Measurements from ENCODE around the gene IRF4.

- TF ChIP-seq CTCF (IDR thresholded peaks at IDR 0.05 in 8 of 11, conservative IDR thresholded peaks at IDR 0.05 in 3 of 11) (no peak), POLR2A (IDR thresholded peaks at IDR 0.05) (no peak), POLR2AphosphoS5 (IDR thresholded peaks at IDR 0.05) (no peak)
These were observed 9.7 kb upstream of the IRF4 start for GRCh38 chr6:381742-382461.
